Activated naive CD4-positive, alpha-beta T cell treated with anti-CD3 and anti-CD28 coated beads, Interleukin-2, amount 10 ng/mL, durations not matched to agents 7 days and 5 days (primary cell): ENCODE data around the gene SLC6A18.
A peak's percentile ranks its signal among the peaks of the same experiment; 100 is the strongest.
"Not testable (repeated sequence)": the region's sequence is repeated elsewhere in the genome, so short reads cannot be mapped to it uniquely, and the experiment has no call there.

Experiments used
- CTCF ChIA-PET: fragments of 350-600 bp; sonication (Branson Sonifier 250); formaldehyde crosslinking; loops from one replicate; lab custom pipeline; 2021; ENCODE audit warnings: antibody characterized with exemption; lab: Charles Lee
- DNase-seq: peaks from one replicate; pipeline ENCODE4 v3.0.0-alpha.2; 2020
- H3K27ac Mint-ChIP-seq: one replicate; pipeline ENCODE4 v1.8.0; 2021; ENCODE audit warnings: mild to moderate bottlenecking, moderate library complexity, mixed read lengths
- H3K27me3 Mint-ChIP-seq: one replicate; pipeline ENCODE4 v1.8.0; 2021; ENCODE audit warnings: mild to moderate bottlenecking, mixed read lengths
- H3K36me3 Mint-ChIP-seq: one replicate; pipeline ENCODE4 v1.8.0; 2021; ENCODE audit warnings: mixed read lengths
- H3K4me1 Mint-ChIP-seq: one replicate; pipeline ENCODE4 v1.8.0; 2021; ENCODE audit warnings: mixed read lengths
- H3K4me3 Mint-ChIP-seq: one replicate; pipeline ENCODE4 v1.8.0; 2021; ENCODE audit warnings: mild to moderate bottlenecking, moderate library complexity, mixed read lengths
- H3K9me3 Mint-ChIP-seq: one replicate; pipeline ENCODE4 v1.8.0; 2021; ENCODE audit warnings: mixed read lengths

The SLC6A18 gene

GRCh38 chr5:1277781-1278180 lies 52.6 kb downstream of the SLC6A18 start:
- Mint-ChIP-seq H3K27ac (no peak overlapping the region), H3K4me1 (peaks cover 6% of the 10 kb centered on the region), H3K9me3 (peaks cover 2% of the 10 kb centered on the region), H3K4me3 (no peak overlapping the region), H3K27me3 (no peaks in the 10 kb centered on the region), H3K36me3 (peaks cover 10% of the 10 kb centered on the region)
- CTCF ChIA-PET: no interaction called here
- no peak for DNase-seq

GRCh38 chr5:1278216-1278615 lies 53.0 kb downstream of the SLC6A18 start:
- no peaks in the 10 kb centered on the region for H3K27me3 Mint-ChIP-seq
- no peak overlapping the region for H3K27ac Mint-ChIP-seq
- peaks cover 6% of the 10 kb centered on the region for H3K4me1 Mint-ChIP-seq
- no peak overlapping the region for H3K4me3 Mint-ChIP-seq
- peaks cover 10% of the 10 kb centered on the region for H3K36me3 Mint-ChIP-seq
- CTCF ChIA-PET: no interaction called here
- peaks cover 2% of the 10 kb centered on the region for H3K9me3 Mint-ChIP-seq
- DNase-seq: no peak

- DNase-seq: no peak
- Mint-ChIP-seq H3K9me3 (peaks cover 2% of the 10 kb centered on the region), H3K27me3 (no peaks in the 10 kb centered on the region), H3K4me1 (peaks cover 6% of the 10 kb centered on the region), H3K4me3 (no peak overlapping the region), H3K36me3 (peaks cover 8% of the 10 kb centered on the region), H3K27ac (no peak overlapping the region)
- CTCF ChIA-PET: no interaction called here
Measured at GRCh38 chr5:1278656-1279442, 53.7 kb downstream of the SLC6A18 start.

GRCh38 chr5:1279443-1280151 lies 54.4 kb downstream of the SLC6A18 start:
- CTCF ChIA-PET: no interaction called here
- peaks cover 5% of the 10 kb centered on the region for H3K4me1 Mint-ChIP-seq
- H3K9me3 Mint-ChIP-seq: peaks cover 2% of the 10 kb centered on the region
- no peak overlapping the region for H3K27ac Mint-ChIP-seq
- H3K4me3 Mint-ChIP-seq: no peak overlapping the region
- peaks cover 8% of the 10 kb centered on the region for H3K36me3 Mint-ChIP-seq
- no peaks in the 10 kb centered on the region for H3K27me3 Mint-ChIP-seq
- no peak for DNase-seq

GRCh38 chr5:1280177-1281037 lies 55.2 kb downstream of the SLC6A18 start:
- Mint-ChIP-seq H3K4me1 (peaks cover 1% of the 10 kb centered on the region), H3K4me3 (no peak overlapping the region)
- CTCF ChIA-PET: no interaction called here

GRCh38 chr5:1281038-1281882 lies 56.1 kb downstream of the SLC6A18 start:
- Mint-ChIP-seq H3K36me3 (peaks cover 8% of the 10 kb centered on the region), H3K9me3 (no peaks in the 10 kb centered on the region), H3K4me3 (no peak overlapping the region), H3K27me3 (no peaks in the 10 kb centered on the region), H3K4me1 (no peaks in the 10 kb centered on the region), H3K27ac (no peak overlapping the region)
- no peak for DNase-seq
- CTCF ChIA-PET: no interaction called here

More at GRCh38 chr5:1280177-1281037, 55.2 kb downstream of the SLC6A18 start:
- H3K27ac Mint-ChIP-seq: no peak overlapping the region
- DNase-seq: no peak
- H3K27me3 Mint-ChIP-seq: no peaks in the 10 kb centered on the region
- H3K36me3 Mint-ChIP-seq: peaks cover 7% of the 10 kb centered on the region
- no peaks in the 10 kb centered on the region for H3K9me3 Mint-ChIP-seq

GRCh38 chr5:1282131-1282992 lies 57.2 kb downstream of the SLC6A18 start:
- CTCF ChIA-PET: no interaction called here
- H3K4me3 Mint-ChIP-seq: no peak overlapping the region
- no peaks in the 10 kb centered on the region for H3K27me3 Mint-ChIP-seq
- no peaks in the 10 kb centered on the region for H3K4me1 Mint-ChIP-seq
- peaks cover under 1% of the 10 kb centered on the region for H3K9me3 Mint-ChIP-seq
- DNase-seq: peak; percentile 1
- peaks cover 8% of the 10 kb centered on the region for H3K36me3 Mint-ChIP-seq
- no peak overlapping the region for H3K27ac Mint-ChIP-seq

GRCh38 chr5:1282993-1283728 lies 58.0 kb downstream of the SLC6A18 start:
- peak; percentile 13 for DNase-seq
- not testable (repeated sequence) for H3K27ac Mint-ChIP-seq, H3K4me3 Mint-ChIP-seq

GRCh38 chr5:1283729-1284041 lies 58.5 kb downstream of the SLC6A18 start:
- CTCF ChIA-PET: interaction anchor here (0.9 to 1.2 kb wide), 2 partner anchors 64 to 97 kb away, joined by 3 read pairs; no protein-coding TSS in a partner anchor
- not testable (repeated sequence) for H3K36me3 Mint-ChIP-seq, H3K27ac Mint-ChIP-seq, H3K4me3 Mint-ChIP-seq, H3K9me3 Mint-ChIP-seq, H3K27me3 Mint-ChIP-seq, H3K4me1 Mint-ChIP-seq
- peak; percentile 5 for DNase-seq

More at GRCh38 chr5:1282993-1283728, 58.0 kb downstream of the SLC6A18 start:
- H3K4me1 Mint-ChIP-seq, H3K36me3 Mint-ChIP-seq, H3K9me3 Mint-ChIP-seq, H3K27me3 Mint-ChIP-seq: not testable (repeated sequence)
- CTCF ChIA-PET: interaction anchor here (0.9 to 1.2 kb wide), 2 partner anchors 64 to 98 kb away, joined by 3 read pairs; no protein-coding TSS in a partner anchor

GRCh38 chr5:1284336-1284970 lies 59.3 kb downstream of the SLC6A18 start:
- peak; percentile 10 for DNase-seq
- not testable (repeated sequence) for H3K4me1 Mint-ChIP-seq, H3K27me3 Mint-ChIP-seq, H3K27ac Mint-ChIP-seq, H3K4me3 Mint-ChIP-seq
- CTCF ChIA-PET: interaction anchor here (0.9 to 1.2 kb wide), 3 partner anchors 12 to 96 kb away, joined by 3 read pairs; no protein-coding TSS in a partner anchor
- Mint-ChIP-seq H3K36me3 (peaks cover 11% of the 10 kb centered on the region), H3K9me3 (peaks cover 10% of the 10 kb centered on the region)

GRCh38 chr5:1285141-1285540 lies 60.0 kb downstream of the SLC6A18 start:
- Mint-ChIP-seq H3K27ac (no peak overlapping the region), H3K9me3 (peaks cover 10% of the 10 kb centered on the region), H3K4me1 (no peaks in the 10 kb centered on the region), H3K27me3 (no peaks in the 10 kb centered on the region), H3K4me3 (no peak overlapping the region), H3K36me3 (peaks cover 11% of the 10 kb centered on the region)
- CTCF ChIA-PET: interaction anchor here (1.0 kb wide), 1 partner anchor 11 kb away, joined by 3 read pairs; no protein-coding TSS in a partner anchor
- DNase-seq: peak; percentile 10

GRCh38 chr5:1285883-1286291 lies 60.7 kb downstream of the SLC6A18 start:
- H3K4me3 Mint-ChIP-seq: no peak overlapping the region
- H3K27me3 Mint-ChIP-seq: no peaks in the 10 kb centered on the region
- peaks cover 10% of the 10 kb centered on the region for H3K9me3 Mint-ChIP-seq
- no peak overlapping the region for H3K27ac Mint-ChIP-seq
- CTCF ChIA-PET: no interaction called here
- H3K36me3 Mint-ChIP-seq: peaks cover 11% of the 10 kb centered on the region
- no peaks in the 10 kb centered on the region for H3K4me1 Mint-ChIP-seq
- DNase-seq: peak; percentile 8
